HG03460 (cell line): ENCODE data around the gene CEP76.

Source experiments
- ATAC-seq: cut with Tn5 transposase; IDR thresholded peaks from one replicate; pipeline ENCODE4 v1.9.1; 2021; ENCODE audit not compliant: unreplicated experiment

The CEP76 gene

GRCh38 chr18:12702221-12703095 lies at the start of gene CEP76, which contains the start of gene PSMG2:
Gene CEP76, minus strand, starts transcription at chr18:12702723. Its CDS starts 175 bp downstream, at chr18:12702548.
Gene PSMG2, plus strand, starts transcription at chr18:12703042. Its CDS starts 66 bp downstream, at chr18:12703108.
- ATAC-seq: peak; percentile 83

GRCh38 chr18:12751891-12752290 lies 49.4 kb upstream of the CEP76 start:
- no peak for ATAC-seq

GRCh38 chr18:12751503-12751884 lies 49.0 kb upstream of the CEP76 start:
- ATAC-seq: no peak

GRCh38 chr18:12750715-12751502 lies 48.4 kb upstream of the CEP76 start:
- ATAC-seq: no peak

GRCh38 chr18:12750076-12750714 lies 47.7 kb upstream of the CEP76 start:
- ATAC-seq: peak; percentile 61

- no peak for ATAC-seq
Observed at GRCh38 chr18:12749121-12749520, 46.6 kb upstream of the CEP76 start.

GRCh38 chr18:12748671-12749070 lies 46.1 kb upstream of the CEP76 start:
- ATAC-seq: no peak

- no peak for ATAC-seq
Observed at GRCh38 chr18:12747530-12748315, 45.2 kb upstream of the CEP76 start.

GRCh38 chr18:12745095-12745795 lies 42.7 kb upstream of the CEP76 start:
- no peak for ATAC-seq

- ATAC-seq: no peak
Observed at GRCh38 chr18:12744103-12744502, 41.6 kb upstream of the CEP76 start.

- ATAC-seq: no peak
Observed at GRCh38 chr18:12742453-12742852, 39.9 kb upstream of the CEP76 start.

- ATAC-seq: no peak
Observed at GRCh38 chr18:12741351-12741750, 38.8 kb upstream of the CEP76 start.

GRCh38 chr18:12737243-12737902 lies 34.9 kb upstream of the CEP76 start:
- no peak for ATAC-seq

- no peak for ATAC-seq
Observed at GRCh38 chr18:12726774-12727550, 24.4 kb upstream of the CEP76 start.

- ATAC-seq: no peak
Observed at GRCh38 chr18:12726331-12726730, 23.8 kb upstream of the CEP76 start.

GRCh38 chr18:12722731-12723130 lies 20.2 kb upstream of the CEP76 start:
- no peak for ATAC-seq

GRCh38 chr18:12721495-12722275 lies 19.2 kb upstream of the CEP76 start:
- no peak for ATAC-seq

GRCh38 chr18:12711446-12711845 lies 8.9 kb upstream of the CEP76 start:
- no peak for ATAC-seq
